Left hindlimb (tissue), 1 donor: ENCODE data around the gene SUPT4H1.

Source experiments
- DNase-seq: peaks from one replicate; pipeline ENCODE4 v3.0.0-alpha.2; 2018

The SUPT4H1 gene

DNA sequence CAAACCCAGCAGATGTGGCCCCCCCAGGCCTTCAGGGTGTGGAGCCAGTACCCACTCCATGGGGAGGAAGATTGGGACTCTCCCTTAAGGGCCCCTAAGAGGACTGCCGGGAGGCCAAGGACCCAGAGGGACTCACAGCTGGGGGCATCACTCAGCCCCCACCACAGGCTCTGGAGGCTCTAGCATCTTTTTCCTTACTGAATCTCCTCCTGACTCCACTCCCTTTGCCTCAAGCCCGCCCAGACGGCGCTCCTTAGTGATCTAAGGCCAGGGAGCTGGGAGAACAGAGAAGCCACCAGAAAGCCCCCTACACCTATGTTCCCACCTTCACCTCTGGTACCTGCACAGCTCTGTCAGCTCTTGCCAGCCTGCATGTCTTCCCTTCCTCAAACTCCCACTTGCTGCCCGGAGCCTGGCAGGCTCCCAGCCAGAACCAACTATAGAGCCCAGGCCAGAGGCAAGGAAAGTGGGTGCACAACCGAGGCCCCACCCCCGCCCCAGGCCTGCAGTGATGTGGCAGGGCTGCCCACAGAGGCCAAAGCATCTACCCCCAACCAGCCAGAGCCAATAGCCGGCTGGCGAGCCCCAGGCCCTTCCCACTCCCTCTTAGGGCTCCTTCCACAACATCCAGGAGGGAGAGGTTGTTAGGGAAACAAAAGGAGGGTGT lies 48.9 kb downstream of the SUPT4H1 start:
- DNase-seq: no peak

DNA sequence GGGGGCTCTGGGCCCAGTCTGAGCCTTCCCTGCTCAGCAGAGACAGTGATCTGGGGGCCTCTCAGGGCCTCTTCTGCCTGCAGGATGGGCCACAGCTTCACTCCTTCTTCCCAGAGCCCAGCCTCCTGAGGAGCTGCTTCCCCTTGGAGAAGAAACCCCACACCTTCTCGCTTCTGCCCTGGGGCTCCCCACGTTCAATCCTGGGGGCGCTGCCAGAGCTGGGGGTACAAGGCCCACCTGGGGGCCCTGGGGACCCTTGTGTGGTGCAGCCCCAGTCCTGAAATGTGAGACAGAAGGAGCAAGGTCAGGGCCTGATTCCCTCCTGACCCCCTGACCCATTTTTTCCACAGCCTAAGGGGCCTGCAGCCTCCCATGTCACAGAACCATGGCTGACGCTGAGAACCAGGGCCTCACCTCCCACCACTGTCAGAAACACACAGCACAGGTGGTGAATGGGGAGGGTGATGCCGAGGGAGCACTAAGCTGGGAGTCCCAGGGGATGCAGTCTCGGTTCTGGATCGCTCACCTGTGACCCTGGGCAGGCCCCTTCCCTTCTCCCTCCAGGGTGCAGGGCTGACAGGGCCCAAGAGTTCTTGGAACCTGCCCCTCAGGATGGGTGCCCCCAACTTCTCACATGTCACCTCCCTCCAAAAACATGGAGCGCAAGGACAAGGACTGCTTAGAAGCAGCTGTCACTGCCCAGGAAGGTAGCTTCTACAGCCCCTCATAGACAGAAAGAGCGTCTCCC lies 49.7 kb downstream of the SUPT4H1 start:
- DNase-seq: no peak

- no peak for DNase-seq
Observed at GRCh38 chr17:58301504-58302150, 50.4 kb downstream of the SUPT4H1 start.

DNA sequence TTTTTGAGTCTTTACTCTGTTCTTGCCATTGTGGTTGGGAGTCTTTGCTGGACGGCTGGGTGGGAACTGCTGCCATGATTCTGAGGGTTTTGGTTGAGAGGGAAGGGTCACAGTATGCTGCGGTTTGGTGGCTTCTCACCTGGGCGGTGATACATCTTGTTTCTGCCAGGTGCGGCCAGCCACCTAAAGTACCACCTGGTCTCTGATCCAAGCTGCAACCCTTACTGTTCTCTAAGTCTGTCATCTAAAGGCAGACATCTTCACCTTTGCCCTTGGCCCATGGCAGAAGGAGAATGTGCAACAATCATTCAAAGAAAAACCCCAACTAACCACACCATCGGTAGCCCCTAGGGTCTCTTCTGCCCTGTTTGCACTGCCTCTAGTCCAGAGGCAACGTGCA lies 51.7 kb downstream of the SUPT4H1 start:
- no peak for DNase-seq
